ENCODE data around the gene CFAP73.

Gene CFAP73

GRCh38 chr12:113105606-113106271 lies 43.8 kb upstream of the CFAP73 start:
- ChIA-PET POLR2A (no interaction called here), CTCF (interaction anchor here (1.0 to 1.5 kb wide), 3 partner anchors 12 to 47 kb away, joined by 4 read pairs; no protein-coding TSS in a partner anchor)
- TF ChIP-seq CTCF (IDR thresholded peaks at IDR 0.05; ENCODE audit: control extremely low read depth, extremely low read depth, low read depth, missing control alignments), result no peak
- no peak for DNase-seq (ENCODE audit: extremely low spot score)

GRCh38 chr12:113106361-113106760 lies 43.2 kb upstream of the CFAP73 start:
- ChIA-PET CTCF (interaction anchor here (1.4 to 1.5 kb wide), 3 partner anchors 8 to 47 kb away, joined by 4 to 10 read pairs (median 4); no protein-coding TSS in a partner anchor), POLR2A (no interaction called here)
- TF ChIP-seq CTCF (IDR thresholded peaks at IDR 0.05; ENCODE audit: control extremely low read depth, extremely low read depth, low read depth, missing control alignments), result no peak
- DNase-seq (ENCODE audit: extremely low spot score), result no peak

- DNase-seq (ENCODE audit: extremely low spot score), result no peak
- POLR2A ChIA-PET, result no interaction called here
- CTCF ChIA-PET, result interaction anchor here (3.2 kb wide), 1 partner anchor 65 kb away, joined by 15 read pairs; no protein-coding TSS in a partner anchor
- TF ChIP-seq CTCF (IDR thresholded peaks at IDR 0.05; ENCODE audit: control extremely low read depth, extremely low read depth, low read depth, missing control alignments), result no peak
Observed at GRCh38 chr12:113108308-113108707, 41.2 kb upstream of the CFAP73 start.

- POLR2A ChIA-PET, result no interaction called here
- no peak for TF ChIP-seq CTCF (IDR thresholded peaks at IDR 0.05; ENCODE audit: control extremely low read depth, extremely low read depth, low read depth, missing control alignments)
- CTCF ChIA-PET, result interaction anchor here (0.8 to 3.2 kb wide), 4 partner anchors 11 to 64 kb away, joined by 3 to 15 read pairs (median 6); no protein-coding TSS in a partner anchor
- DNase-seq (ENCODE audit: extremely low spot score), result no peak
Observed at GRCh38 chr12:113109360-113109759, 40.2 kb upstream of the CFAP73 start.

DNA sequence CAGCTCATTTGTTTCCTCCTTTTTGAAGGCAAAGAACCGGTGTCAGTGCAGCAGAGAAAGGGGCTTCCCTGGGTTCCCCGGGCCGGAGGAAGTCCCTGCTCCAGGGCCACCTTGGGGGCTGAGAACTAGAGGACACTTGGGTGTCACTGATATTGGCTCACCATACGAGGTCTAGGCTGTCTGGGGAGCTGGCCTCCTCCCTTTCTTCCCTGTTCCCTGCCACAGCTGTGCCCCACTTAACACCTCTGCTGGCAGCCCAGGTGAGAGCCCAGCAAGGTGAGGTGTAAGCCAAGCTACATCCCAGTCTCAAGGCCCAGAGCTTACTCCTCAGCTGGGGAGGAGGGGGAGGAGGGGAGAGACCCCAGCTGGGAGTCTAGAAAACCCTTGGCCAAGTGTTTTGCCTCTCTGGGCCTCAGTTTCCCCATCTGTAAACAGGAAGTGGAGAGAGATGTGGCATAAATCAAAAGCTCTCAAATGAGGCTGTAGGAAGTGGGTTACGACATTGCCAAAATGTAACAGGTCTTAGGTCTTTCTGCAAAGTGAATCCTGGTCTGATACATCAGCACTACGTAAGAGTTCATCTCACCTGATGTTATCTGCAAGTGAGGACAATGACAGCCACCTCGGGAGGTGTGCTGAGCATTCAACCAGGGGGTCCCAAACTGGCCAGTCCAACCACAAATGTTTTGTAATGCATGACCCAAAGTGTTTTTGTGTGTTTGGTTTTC lies 39.5 kb upstream of the CFAP73 start:
- TF ChIP-seq CTCF (IDR thresholded peaks at IDR 0.05; ENCODE audit: control extremely low read depth, extremely low read depth, low read depth, missing control alignments), result no peak
- ChIA-PET CTCF (interaction anchor here (0.8 to 3.2 kb wide), 6 partner anchors 9 to 64 kb away, joined by 3 to 15 read pairs (median 4); no protein-coding TSS in a partner anchor), POLR2A (interaction anchor here (0.6 kb wide), 1 partner anchor 53 kb away, joined by 3 read pairs; no protein-coding TSS in a partner anchor)
- no peak for DNase-seq (ENCODE audit: extremely low spot score)

DNA sequence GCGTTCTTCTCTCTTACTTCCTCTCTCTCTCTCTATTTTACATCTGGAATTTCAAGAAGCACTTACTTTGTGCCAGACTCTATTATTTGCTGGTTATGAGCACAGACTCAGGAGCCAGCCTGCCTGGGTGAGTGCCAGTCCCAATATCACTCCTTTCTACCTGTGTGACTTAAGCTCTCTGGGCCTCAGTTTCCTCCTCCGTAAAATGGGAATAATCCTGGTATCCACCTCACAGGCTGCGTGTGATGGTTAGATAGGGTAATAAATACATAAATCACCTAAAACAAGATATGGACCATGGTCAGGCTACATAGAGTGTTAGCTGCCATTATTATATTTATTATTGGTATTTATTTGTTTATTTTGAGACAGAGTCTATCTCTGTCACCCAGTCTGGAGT lies 38.3 kb upstream of the CFAP73 start:
- no peak for TF ChIP-seq CTCF (IDR thresholded peaks at IDR 0.05; ENCODE audit: control extremely low read depth, extremely low read depth, low read depth, missing control alignments)
- no peak for DNase-seq (ENCODE audit: extremely low spot score)
- ChIA-PET CTCF (interaction anchor here (0.8 to 2.0 kb wide), 4 partner anchors 10 to 63 kb away, joined by 3 to 8 read pairs (median 4); no protein-coding TSS in a partner anchor), POLR2A (interaction anchor here (0.6 to 0.7 kb wide), 2 partner anchors 47 to 53 kb away, joined by 3 read pairs; no protein-coding TSS in a partner anchor)

All from GM10248 (cell line).